Parathyroid adenoma (tissue), 2 donors: ENCODE results near the gene SBF2.

ENCODE experiments used
- H2AFZ ChIP-seq: fragments of 300-600 bp; sonication (generic); one replicate; pipeline ENCODE4 v1.7.0; 2017; ENCODE audit warnings: antibody characterized with exemption, mild to moderate bottlenecking
- H3K27ac ChIP-seq: fragments of 300-600 bp; sonication (generic); one replicate; pipeline ENCODE4 v1.7.0; 2017
- H3K27me3 ChIP-seq: fragments of 300-600 bp; sonication (generic); one replicate; pipeline ENCODE4 v1.7.0; 2017; ENCODE audit warnings: low read length; ENCODE audit not compliant: control insufficient read depth, insufficient read depth
- H3K36me3 ChIP-seq: fragments of 300-600 bp; sonication (generic); one replicate; pipeline ENCODE4 v1.7.0; 2017; ENCODE audit warnings: low read length; ENCODE audit not compliant: control insufficient read depth, insufficient read depth
- H3K4me1 ChIP-seq: fragments of 300-600 bp; sonication (generic); one replicate; pipeline ENCODE4 v1.7.0; 2017; ENCODE audit warnings: control low read depth
- H3K4me2 ChIP-seq: fragments of 300-600 bp; sonication (generic); one replicate; pipeline ENCODE4 v1.7.0; 2017; ENCODE audit warnings: low read length
- H3K4me3 ChIP-seq: fragments of 300-600 bp; sonication (generic); one replicate; pipeline ENCODE4 v1.7.0; 2017; ENCODE audit warnings: low read depth, low read length
- H3K79me2 ChIP-seq: fragments of 300-600 bp; sonication (generic); one replicate; pipeline ENCODE4 v1.7.0; 2017; ENCODE audit warnings: control low read depth
- H3K9ac ChIP-seq: fragments of 300-600 bp; sonication (generic); one replicate; pipeline ENCODE4 v1.7.0; 2017; ENCODE audit warnings: mild to moderate bottlenecking
- H3K9me3 ChIP-seq: fragments of 300-600 bp; sonication (generic); one replicate; pipeline ENCODE4 v1.7.0; 2017; ENCODE audit warnings: low read length; ENCODE audit not compliant: control insufficient read depth
- TF ChIP-seq, protein P1 (sequence below): fragments of 300-600 bp; sonication (generic); IDR thresholded peaks from one replicate; pipeline ENCODE4 v1.7.0; 2017; ENCODE audit warnings: antibody characterized with exemption, mild to moderate bottlenecking
- donor health status: primary hyperparathyroidism.

SBF2 gene

DNA sequence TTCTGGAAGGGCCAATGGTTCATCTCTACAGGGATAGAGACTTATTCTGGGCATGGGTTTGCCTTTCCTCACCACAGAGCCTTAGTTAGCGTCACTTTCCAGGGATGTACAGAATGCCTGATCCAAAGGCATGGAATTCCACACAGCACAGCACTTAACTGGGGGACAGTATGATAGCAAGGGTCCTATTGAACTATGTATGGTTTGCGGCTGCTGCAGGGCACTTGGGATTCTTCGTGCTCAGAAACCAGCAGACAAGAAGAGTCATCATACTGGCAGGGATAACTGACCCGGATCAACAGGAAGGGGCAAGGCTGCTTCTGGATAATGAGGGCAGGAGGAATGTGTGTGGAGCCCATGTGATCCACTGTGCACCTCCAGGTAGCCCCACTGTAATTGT is 524.4 kb downstream of the SBF2 start:
- Histone ChIP-seq H3K36me3 (no peaks in the 10 kb centered on the region), H3K4me2 (no peak overlapping the region), H3K4me3 (no peak overlapping the region), H2AFZ (no peak overlapping the region), H3K27me3 (no peaks in the 10 kb centered on the region), H3K4me1 (peaks cover 4% of the 10 kb centered on the region), H3K27ac (no peak overlapping the region), H3K9me3 (no peaks in the 10 kb centered on the region), H3K9ac (no peak overlapping the region), H3K79me2 (no peaks in the 10 kb centered on the region)
- TF ChIP-seq, protein P1, sequence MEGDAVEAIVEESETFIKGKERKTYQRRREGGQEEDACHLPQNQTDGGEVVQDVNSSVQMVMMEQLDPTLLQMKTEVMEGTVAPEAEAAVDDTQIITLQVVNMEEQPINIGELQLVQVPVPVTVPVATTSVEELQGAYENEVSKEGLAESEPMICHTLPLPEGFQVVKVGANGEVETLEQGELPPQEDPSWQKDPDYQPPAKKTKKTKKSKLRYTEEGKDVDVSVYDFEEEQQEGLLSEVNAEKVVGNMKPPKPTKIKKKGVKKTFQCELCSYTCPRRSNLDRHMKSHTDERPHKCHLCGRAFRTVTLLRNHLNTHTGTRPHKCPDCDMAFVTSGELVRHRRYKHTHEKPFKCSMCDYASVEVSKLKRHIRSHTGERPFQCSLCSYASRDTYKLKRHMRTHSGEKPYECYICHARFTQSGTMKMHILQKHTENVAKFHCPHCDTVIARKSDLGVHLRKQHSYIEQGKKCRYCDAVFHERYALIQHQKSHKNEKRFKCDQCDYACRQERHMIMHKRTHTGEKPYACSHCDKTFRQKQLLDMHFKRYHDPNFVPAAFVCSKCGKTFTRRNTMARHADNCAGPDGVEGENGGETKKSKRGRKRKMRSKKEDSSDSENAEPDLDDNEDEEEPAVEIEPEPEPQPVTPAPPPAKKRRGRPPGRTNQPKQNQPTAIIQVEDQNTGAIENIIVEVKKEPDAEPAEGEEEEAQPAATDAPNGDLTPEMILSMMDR = no peak

DNA sequence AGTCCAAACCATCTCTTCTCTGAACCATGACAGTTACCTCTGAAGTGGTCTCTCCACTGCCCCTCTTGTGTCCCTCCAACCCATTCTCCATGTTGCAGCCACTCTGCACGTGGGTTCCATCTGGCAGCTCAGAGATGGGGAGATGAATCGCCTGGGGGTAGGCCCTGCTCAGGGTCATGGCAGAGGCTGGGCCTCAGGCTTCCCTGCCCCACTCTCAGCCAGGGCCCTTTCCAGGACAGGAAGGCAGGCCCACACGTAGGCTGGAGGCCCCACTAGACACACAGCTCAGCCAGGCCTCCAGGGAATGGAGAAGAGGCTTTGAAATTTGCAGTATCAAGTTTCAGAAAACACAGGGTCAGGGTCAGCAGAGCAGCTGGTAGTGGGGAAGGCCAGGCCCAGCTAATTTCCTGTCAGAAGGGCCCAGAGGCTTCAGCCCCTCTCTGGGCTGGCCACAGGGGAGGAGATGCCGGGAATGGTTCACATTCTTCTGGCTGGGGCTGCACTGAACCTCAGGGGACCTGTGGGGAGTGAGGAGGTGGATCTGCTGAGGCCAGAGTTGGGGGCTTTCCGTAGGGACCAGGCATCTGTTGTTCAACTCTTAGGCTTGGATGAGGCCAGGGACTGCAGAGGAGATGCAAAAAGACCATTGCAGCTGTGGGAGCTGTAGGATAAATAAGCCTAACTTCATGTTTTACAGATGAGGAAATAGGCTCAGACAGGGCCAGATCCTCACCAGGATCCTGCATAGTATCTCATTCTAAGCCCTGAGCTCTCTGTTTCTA is 528.5 kb downstream of the SBF2 start:
- H3K4me2 ChIP-seq = no peak overlapping the region
- H3K27ac ChIP-seq = peak overlapping the region; percentile 51
- no peaks in the 10 kb centered on the region for H3K36me3 ChIP-seq
- no peak overlapping the region for H3K4me3 ChIP-seq
- peaks cover 4% of the 10 kb centered on the region for H3K4me1 ChIP-seq
- H3K79me2 ChIP-seq = no peaks in the 10 kb centered on the region
- TF ChIP-seq, protein P1 = no peak
- no peak overlapping the region for H2AFZ ChIP-seq
- H3K27me3 ChIP-seq = no peaks in the 10 kb centered on the region
- no peak overlapping the region for H3K9ac ChIP-seq
- no peaks in the 10 kb centered on the region for H3K9me3 ChIP-seq

DNA sequence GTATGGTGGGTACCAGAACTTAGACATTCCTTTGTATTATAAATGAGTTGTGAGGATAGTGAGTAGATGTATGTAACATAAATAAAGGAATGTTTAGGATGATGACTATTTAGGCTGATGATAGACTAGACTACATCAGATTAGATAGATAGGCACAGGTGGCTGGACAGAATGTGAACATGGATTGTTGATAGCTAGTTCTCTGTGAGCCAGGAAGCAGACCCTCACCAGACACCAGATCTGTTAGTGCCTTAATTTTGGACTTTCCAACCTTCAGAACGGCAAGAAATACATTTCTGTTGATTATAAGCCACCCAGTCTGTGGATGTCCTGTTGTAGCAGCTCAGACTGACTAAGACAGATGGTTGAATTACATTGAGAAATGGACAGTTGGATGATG is 530.7 kb downstream of the SBF2 start:
- Histone ChIP-seq H3K4me2 (no peak overlapping the region), H3K9ac (no peak overlapping the region), H2AFZ (no peak overlapping the region), H3K27ac (no peak overlapping the region), H3K36me3 (no peaks in the 10 kb centered on the region), H3K79me2 (no peaks in the 10 kb centered on the region), H3K4me1 (peaks cover 11% of the 10 kb centered on the region), H3K4me3 (no peak overlapping the region), H3K9me3 (no peaks in the 10 kb centered on the region), H3K27me3 (no peaks in the 10 kb centered on the region)
- TF ChIP-seq, protein P1 = no peak

DNA sequence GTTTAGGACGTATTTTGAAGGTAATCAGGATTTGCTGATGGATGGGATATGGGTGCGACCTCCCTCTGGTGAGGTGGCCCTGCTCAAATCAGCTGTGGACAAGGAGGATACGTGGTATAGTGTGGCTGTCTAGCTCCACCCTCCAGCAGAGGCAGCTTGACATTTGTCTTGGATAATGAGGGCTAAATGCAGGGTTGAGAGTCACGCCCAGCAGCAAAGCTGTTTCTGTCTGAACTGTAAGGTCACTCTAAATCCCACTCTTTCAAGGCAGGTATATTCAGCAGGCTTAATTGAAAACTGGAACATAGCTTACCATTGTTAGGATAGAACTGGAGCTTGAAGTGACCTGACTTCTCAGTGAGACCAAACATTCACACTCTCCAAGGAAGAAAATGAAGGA is 531.5 kb downstream of the SBF2 start:
- Histone ChIP-seq H3K4me1 (peaks cover 11% of the 10 kb centered on the region), H3K4me2 (no peak overlapping the region), H3K79me2 (no peaks in the 10 kb centered on the region), H3K36me3 (no peaks in the 10 kb centered on the region), H2AFZ (no peak overlapping the region), H3K27ac (no peak overlapping the region), H3K9me3 (no peaks in the 10 kb centered on the region), H3K4me3 (no peak overlapping the region), H3K9ac (no peak overlapping the region), H3K27me3 (no peaks in the 10 kb centered on the region)
- TF ChIP-seq, protein P1 = no peak

DNA sequence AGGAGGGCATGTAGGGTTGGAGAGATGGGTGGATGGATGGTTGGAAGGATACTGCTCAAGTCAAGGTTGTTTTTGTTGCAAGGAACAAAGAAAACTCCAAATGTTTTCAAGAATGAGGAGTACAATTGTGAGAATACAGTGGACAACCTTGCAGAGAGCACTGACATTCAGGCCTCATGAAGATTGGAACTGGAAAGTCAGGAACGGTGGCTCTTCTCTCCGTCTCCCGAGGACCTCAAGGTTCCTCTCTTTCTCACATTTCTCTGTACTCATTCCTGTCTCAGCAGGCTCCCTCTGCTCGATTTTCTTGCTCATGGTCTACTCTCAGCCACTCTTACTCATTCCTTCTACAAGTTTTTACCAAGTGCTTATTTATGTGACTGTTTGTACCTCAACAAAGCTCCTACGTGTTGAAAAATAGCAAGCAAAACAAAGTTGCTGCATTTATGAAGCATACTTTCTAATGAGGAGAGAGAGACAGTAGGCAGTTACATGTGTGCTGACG is 532.5 kb downstream of the SBF2 start:
- Histone ChIP-seq H3K27me3 (no peaks in the 10 kb centered on the region), H2AFZ (no peak overlapping the region), H3K36me3 (no peaks in the 10 kb centered on the region), H3K79me2 (no peaks in the 10 kb centered on the region), H3K4me2 (no peak overlapping the region), H3K9ac (no peak overlapping the region), H3K4me3 (no peak overlapping the region), H3K27ac (no peak overlapping the region), H3K9me3 (no peaks in the 10 kb centered on the region), H3K4me1 (peaks cover 11% of the 10 kb centered on the region)
- TF ChIP-seq, protein P1 = no peak
